Upper lobe of right lung (tissue), 1 donor: ENCODE results near the gene MMP2. TPM values are rescaled to one million over a fixed set of nuclear protein-coding genes. Genes with fewer than 3 reads are reported as not detected.

Experiments used
- ATAC-seq: fragments of 200-7000 bp; cut with Tn5 transposase; one replicate; pipeline ENCODE4 v1.9.1; 2020; ENCODE audit warnings: mild to moderate bottlenecking, moderate library complexity
- DNase-seq: peaks from one replicate; pipeline ENCODE4 v3.0.0-alpha.2; 2020
- H3K27ac ChIP-seq: fragments of 200-600 bp; one replicate; pipeline ENCODE4 v1.8.0; 2022
- H3K27me3 ChIP-seq: fragments of 200-600 bp; one replicate; pipeline ENCODE4 v1.8.0; 2022; ENCODE audit warnings: mild to moderate bottlenecking
- H3K36me3 ChIP-seq: fragments of 200-600 bp; one replicate; pipeline ENCODE4 v1.8.0; 2022
- H3K4me1 ChIP-seq: fragments of 200-600 bp; one replicate; pipeline ENCODE4 v1.8.0; 2022
- H3K4me3 ChIP-seq: fragments of 200-600 bp; one replicate; pipeline ENCODE4 v1.8.0; 2022; ENCODE audit warnings: mild to moderate bottlenecking
- H3K9me3 ChIP-seq: fragments of 200-600 bp; one replicate; pipeline ENCODE4 v1.8.0; 2022
- intact Hi-C: fragments of 100-400 bp; cut with DNase I; formaldehyde crosslinking; loops from one replicate; pipeline ENCODE4 v1.11.0; 2022
- total RNA-seq: library from RNA; stranded (reverse); fragmentation: NEBNext Ultra II Directional; extraction: Animal tissue kit (Norgen Biotek cat#: 25700); gene quantifications from one replicate; pipeline ENCODE4 v1.2.1, GENCODE V29; 2021
- TF ChIP-seq, protein P1 (sequence below): fragments of 200-600 bp; IDR thresholded peaks from one replicate; pipeline ENCODE4 v1.8.0; 2022; ENCODE audit warnings: antibody characterized with exemption
- donor health status: DM: no; HTN: yes; CAD: no; lungs with severe emphysema.

Gene MMP2
- total RNA-seq, 1 donor from 2014 or later = 353 TPM

DNA sequence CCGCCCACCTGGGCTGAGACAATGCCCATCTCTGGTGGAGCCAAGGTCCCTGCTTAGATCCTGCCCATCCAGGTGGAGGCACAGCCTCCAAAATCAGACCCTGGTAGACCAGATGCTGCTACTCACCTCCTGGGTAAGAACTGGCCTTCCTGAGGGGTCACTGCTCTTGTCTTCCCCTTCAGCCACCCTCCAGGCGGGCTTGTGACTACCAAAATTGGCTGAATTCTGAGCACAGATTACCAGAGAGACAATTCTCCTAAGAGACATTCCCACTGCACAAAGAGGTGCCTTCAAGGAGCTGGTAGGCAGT lies 10.9 kb downstream of the MMP2 start:
- no peaks in the 10 kb centered on the region for H3K27me3 ChIP-seq
- TF ChIP-seq, protein P1, sequence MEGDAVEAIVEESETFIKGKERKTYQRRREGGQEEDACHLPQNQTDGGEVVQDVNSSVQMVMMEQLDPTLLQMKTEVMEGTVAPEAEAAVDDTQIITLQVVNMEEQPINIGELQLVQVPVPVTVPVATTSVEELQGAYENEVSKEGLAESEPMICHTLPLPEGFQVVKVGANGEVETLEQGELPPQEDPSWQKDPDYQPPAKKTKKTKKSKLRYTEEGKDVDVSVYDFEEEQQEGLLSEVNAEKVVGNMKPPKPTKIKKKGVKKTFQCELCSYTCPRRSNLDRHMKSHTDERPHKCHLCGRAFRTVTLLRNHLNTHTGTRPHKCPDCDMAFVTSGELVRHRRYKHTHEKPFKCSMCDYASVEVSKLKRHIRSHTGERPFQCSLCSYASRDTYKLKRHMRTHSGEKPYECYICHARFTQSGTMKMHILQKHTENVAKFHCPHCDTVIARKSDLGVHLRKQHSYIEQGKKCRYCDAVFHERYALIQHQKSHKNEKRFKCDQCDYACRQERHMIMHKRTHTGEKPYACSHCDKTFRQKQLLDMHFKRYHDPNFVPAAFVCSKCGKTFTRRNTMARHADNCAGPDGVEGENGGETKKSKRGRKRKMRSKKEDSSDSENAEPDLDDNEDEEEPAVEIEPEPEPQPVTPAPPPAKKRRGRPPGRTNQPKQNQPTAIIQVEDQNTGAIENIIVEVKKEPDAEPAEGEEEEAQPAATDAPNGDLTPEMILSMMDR = no peak
- intact Hi-C loops = no loop called here
- peaks cover 40% of the 10 kb centered on the region for H3K36me3 ChIP-seq
- H3K9me3 ChIP-seq = no peaks in the 10 kb centered on the region
- ATAC-seq (no peak), DNase-seq (no peak)
- H3K4me3 ChIP-seq = no peak overlapping the region
- no peak overlapping the region for H3K27ac ChIP-seq
- no peaks in the 10 kb centered on the region for H3K4me1 ChIP-seq

DNA sequence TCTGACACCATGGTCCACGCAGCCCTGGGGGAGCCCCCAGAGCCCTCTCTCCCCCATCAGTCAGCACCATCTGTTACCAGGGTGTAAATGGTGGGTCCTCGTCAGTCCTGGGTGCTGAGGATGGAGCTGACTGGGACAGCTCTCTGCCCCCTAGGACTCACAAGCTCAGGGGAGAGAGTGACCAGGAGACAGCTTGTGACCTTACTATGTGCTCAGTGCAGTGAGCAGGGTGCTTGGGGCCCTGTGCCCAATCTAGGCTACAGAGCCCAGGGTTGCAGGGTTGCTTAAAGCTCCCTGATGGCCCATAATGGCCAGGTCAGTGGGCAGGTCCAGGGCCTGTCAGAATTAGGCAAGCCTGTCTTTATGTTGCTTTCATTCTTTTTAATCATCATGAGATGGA lies 11.3 kb downstream of the MMP2 start:
- TF ChIP-seq, protein P1 = no peak

DNA sequence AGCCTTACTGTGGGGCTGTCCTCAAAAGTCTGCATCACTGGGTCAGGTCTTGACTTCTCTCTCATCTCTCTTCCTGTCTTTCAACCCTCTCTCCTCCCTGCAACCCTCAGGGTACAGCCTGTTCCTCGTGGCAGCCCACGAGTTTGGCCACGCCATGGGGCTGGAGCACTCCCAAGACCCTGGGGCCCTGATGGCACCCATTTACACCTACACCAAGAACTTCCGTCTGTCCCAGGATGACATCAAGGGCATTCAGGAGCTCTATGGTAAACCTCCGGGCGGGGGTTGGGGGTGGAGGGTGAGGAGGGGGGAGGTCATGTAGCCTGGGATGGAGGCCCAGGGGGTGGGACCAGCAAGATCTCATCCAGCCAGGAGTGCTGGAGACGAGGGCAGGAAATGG lies 12.7 kb downstream of the MMP2 start:
- H3K27ac ChIP-seq = no peak overlapping the region
- H3K4me3 ChIP-seq = no peak overlapping the region
- H3K9me3 ChIP-seq = no peaks in the 10 kb centered on the region
- no peaks in the 10 kb centered on the region for H3K27me3 ChIP-seq
- H3K36me3 ChIP-seq = peaks cover 37% of the 10 kb centered on the region
- intact Hi-C loops = no loop called here
- TF ChIP-seq, protein P1 = no peak
- ATAC-seq (no peak), DNase-seq (no peak)
- peaks cover 2% of the 10 kb centered on the region for H3K4me1 ChIP-seq

More for the DNA sequence above, 11.3 kb downstream of the MMP2 start:
- Histone ChIP-seq H3K27ac (no peak overlapping the region), H3K4me3 (no peak overlapping the region), H3K4me1 (no peaks in the 10 kb centered on the region), H3K36me3 (peaks cover 37% of the 10 kb centered on the region), H3K9me3 (no peaks in the 10 kb centered on the region), H3K27me3 (no peaks in the 10 kb centered on the region)
- intact Hi-C loops = no loop called here
- no peak for ATAC-seq
- DNase-seq = no peak

DNA sequence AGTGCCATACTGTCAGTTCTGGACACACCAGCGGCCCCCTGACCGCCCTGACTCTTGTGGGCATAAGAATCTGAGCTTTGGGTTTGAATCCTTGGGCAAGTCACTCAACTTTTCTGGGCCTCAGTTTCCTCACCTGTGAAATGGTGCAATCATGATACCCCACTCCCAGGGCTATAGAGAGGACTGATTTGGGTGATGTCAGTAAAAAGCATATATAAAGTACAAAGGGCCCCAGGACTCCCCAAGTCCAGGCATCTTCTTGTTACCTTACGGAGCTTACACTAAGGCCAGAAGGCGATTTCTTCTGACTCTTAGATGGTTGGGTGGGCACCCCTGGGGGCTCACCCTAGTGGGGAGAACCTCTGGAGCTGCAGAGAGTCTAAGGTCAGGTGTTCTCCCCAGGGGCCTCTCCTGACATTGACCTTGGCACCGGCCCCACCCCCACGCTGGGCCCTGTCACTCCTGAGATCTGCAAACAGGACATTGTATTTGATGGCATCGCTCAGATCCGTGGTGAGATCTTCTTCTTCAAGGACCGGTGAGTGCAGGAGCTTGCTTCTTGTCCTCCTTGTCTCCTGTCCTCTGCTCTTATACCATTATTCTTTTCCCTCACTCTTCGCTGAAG lies 13.9 kb downstream of the MMP2 start:
- TF ChIP-seq, protein P1 = no peak
- intact Hi-C loops = no loop called here
- H3K4me1 ChIP-seq = peaks cover 5% of the 10 kb centered on the region
- no peak overlapping the region for H3K27ac ChIP-seq
- peaks cover 37% of the 10 kb centered on the region for H3K36me3 ChIP-seq
- no peaks in the 10 kb centered on the region for H3K27me3 ChIP-seq
- no peak overlapping the region for H3K4me3 ChIP-seq
- no peak for ATAC-seq
- no peak for DNase-seq
- no peaks in the 10 kb centered on the region for H3K9me3 ChIP-seq

DNA sequence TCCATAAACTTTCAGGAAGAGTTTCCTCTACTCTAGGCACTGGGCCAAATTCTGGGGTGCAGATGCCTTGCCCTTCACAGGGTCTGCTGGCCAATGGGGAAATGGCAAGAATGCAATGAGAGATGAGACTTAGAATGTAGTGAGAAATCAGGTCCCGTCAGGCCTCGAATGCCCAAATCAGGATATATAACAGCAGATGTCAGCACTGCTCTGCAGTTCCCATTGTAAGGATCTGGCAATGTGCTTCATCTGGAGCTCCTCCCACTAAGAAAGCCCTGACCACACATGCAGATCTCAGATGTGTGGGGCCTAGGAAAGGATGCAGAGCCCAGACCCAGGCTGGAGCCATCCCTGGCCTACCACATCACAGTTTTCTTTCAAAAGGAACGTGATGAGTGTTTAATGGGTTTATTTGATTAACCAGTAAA lies 16.0 kb downstream of the MMP2 start:
- intact Hi-C loops = no loop called here
- ATAC-seq (peak; percentile 83), DNase-seq (no peak)
- no peak overlapping the region for H3K4me3 ChIP-seq
- no peaks in the 10 kb centered on the region for H3K9me3 ChIP-seq
- H3K27me3 ChIP-seq = no peaks in the 10 kb centered on the region
- H3K36me3 ChIP-seq = peaks cover 27% of the 10 kb centered on the region
- no peak overlapping the region for H3K27ac ChIP-seq
- TF ChIP-seq, protein P1 = peak; percentile 36
- peaks cover 10% of the 10 kb centered on the region for H3K4me1 ChIP-seq
